Activated CD8-positive, alpha-beta T cell treated with anti-CD3 and anti-CD28 coated beads for 36 hours (primary cell): Measurements from ENCODE around the gene RND3. TPM values are rescaled to one million over a fixed set of nuclear protein-coding genes. Genes with fewer than 3 reads are reported as not detected.

ENCODE experiments used
- ATAC-seq: fragments of 200-7000 bp; cut with Tn5 transposase; one replicate; pipeline ENCODE4 v1.10.0; 2021; ENCODE audit warnings: mild to moderate bottlenecking, moderate library complexity
- CTCF ChIA-PET: fragments of 350-600 bp; sonication (Branson Sonifier 250); formaldehyde crosslinking; loops from one replicate; lab custom pipeline; 2021; ENCODE audit warnings: antibody characterized with exemption; lab: Charles Lee
- POLR2A ChIA-PET: fragments of 350-600 bp; sonication (Branson Sonifier 250); formaldehyde crosslinking; loops from one replicate; lab custom pipeline; 2021; ENCODE audit warnings: antibody characterized with exemption; lab: Charles Lee
- DNase-seq: peaks from one replicate; pipeline ENCODE4 v3.0.0-alpha.2; 2020
- H3K27ac Mint-ChIP-seq: one replicate; pipeline ENCODE4 v1.8.0; 2021; ENCODE audit warnings: mild to moderate bottlenecking, mixed read lengths
- H3K27me3 Mint-ChIP-seq: one replicate; pipeline ENCODE4 v1.8.0; 2021; ENCODE audit warnings: mixed read lengths
- H3K36me3 Mint-ChIP-seq: one replicate; pipeline ENCODE4 v1.8.0; 2021; ENCODE audit warnings: low read depth, mixed read lengths
- H3K4me1 Mint-ChIP-seq: one replicate; pipeline ENCODE4 v1.8.0; 2021; ENCODE audit warnings: low read depth, mixed read lengths
- H3K4me3 Mint-ChIP-seq: one replicate; pipeline ENCODE4 v1.8.0; 2021; ENCODE audit warnings: mild to moderate bottlenecking, moderate library complexity, mixed read lengths
- H3K9me3 Mint-ChIP-seq: one replicate; pipeline ENCODE4 v1.8.0; 2021; ENCODE audit warnings: mixed read lengths
- CTCF ChIP-seq: fragments of 200-600 bp; IDR thresholded peaks from one replicate; pipeline ENCODE4 v1.8.0; 2022; ENCODE audit warnings: antibody characterized with exemption, mild to moderate bottlenecking
- intact Hi-C: fragments of 100-400 bp; cut with micrococcal nuclease; formaldehyde crosslinking; loops from one replicate; pipeline ENCODE4 v1.10.0; 2022
- total RNA-seq, 2 experiments: library from RNA; stranded (reverse); gene quantifications; one replicate each; pipeline ENCODE4 v1.2.3, GENCODE V29; 2021

The RND3 gene
- total RNA-seq, 2 experiments from 2014 or later, result not detected

DNA sequence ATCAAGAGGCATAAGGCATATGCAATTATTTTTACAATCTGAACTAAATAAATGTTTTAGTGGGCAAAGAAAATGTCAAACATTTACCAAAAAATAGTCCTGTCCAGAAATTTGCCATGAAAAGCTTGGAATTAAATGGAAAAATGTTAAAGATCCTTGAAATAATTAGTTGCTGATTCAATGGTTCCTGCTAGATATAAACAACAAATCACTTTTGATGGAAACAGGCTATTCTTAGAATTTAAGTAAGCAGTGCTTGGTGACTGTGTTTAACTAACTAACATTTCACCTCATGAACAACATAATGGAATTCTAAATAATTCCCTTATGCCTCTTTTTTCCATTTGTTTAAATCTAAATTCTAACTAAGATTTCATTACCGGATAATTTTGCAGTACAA is 3.9 kb downstream of the RND3 start:
- Mint-ChIP-seq H3K27me3 (peaks cover 36% of the 10 kb centered on the region), H3K4me3 (no peak overlapping the region), H3K9me3 (no peaks in the 10 kb centered on the region), H3K27ac (no peak overlapping the region), H3K36me3 (no peaks in the 10 kb centered on the region), H3K4me1 (peaks cover 10% of the 10 kb centered on the region)
- CTCF ChIA-PET, result no interaction called here
- intact Hi-C loops, result no loop called here
- POLR2A ChIA-PET, result no interaction called here
- DNase-seq (no peak), ATAC-seq (no peak)
- no peak for TF ChIP-seq CTCF

DNA sequence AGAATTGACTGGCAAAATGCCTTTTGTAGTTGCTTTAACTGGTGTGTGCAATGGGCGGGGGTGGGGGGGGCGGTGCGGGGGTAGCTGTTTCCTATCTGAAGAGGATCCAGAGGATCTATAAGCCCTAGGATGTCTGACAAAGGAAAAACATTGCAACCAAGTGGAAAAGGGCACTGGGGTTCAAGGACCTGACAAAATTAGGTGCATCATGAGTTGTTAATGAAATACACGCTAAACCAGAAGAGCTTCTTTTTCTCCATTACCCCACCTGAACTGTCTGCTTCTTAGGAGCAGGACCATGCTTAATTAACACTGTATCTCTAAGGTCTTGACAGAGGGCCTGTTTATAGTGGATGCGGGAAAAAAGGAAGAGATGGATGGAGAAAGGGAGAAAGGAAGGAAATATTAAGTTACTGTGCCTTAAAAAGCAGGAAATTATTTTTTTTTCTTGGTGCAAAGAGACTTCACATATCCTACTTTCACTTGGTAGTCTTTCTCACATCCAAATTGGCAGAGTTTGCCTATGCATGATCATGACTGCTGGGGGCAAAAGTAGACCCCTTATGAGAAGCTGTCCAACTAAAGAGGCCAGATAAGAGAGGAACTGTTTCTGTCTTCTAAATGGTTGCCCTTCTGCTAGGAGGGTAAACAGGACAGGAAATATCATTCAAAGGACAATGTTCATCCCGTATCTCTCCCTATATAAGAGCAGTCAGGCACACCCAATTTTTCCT is 4.6 kb downstream of the RND3 start:
- Mint-ChIP-seq H3K9me3 (no peaks in the 10 kb centered on the region), H3K27ac (no peak overlapping the region), H3K36me3 (no peaks in the 10 kb centered on the region), H3K4me3 (no peak overlapping the region), H3K4me1 (peaks cover 10% of the 10 kb centered on the region), H3K27me3 (peaks cover 33% of the 10 kb centered on the region)
- POLR2A ChIA-PET, result no interaction called here
- intact Hi-C loops, result no loop called here
- TF ChIP-seq CTCF, result no peak
- CTCF ChIA-PET, result no interaction called here
- ATAC-seq, result no peak
- DNase-seq, result no peak

DNA sequence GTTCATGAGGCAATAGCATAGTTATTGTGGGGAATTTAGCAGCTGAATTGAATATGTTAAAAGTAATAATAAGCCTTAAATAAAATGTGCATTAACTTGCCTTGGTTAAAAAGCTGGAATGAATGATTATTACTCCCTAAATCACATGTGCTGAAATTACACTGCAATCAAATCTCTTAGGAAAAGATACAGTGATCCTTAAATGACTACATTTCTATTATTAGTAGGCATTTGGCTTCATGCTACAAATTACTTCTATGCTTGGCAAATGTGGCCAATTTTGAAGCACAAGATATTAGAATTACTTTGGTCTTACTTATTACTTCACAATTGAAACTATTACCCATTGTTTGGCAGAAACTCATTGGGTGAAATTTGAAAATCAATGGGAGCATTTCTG is 5.4 kb downstream of the RND3 start:
- TF ChIP-seq CTCF, result no peak
- Mint-ChIP-seq H3K4me1 (peaks cover 8% of the 10 kb centered on the region), H3K36me3 (no peaks in the 10 kb centered on the region), H3K9me3 (no peaks in the 10 kb centered on the region), H3K27me3 (peaks cover 32% of the 10 kb centered on the region), H3K27ac (no peak overlapping the region), H3K4me3 (no peak overlapping the region)
- DNase-seq (no peak), ATAC-seq (no peak)
- ChIA-PET POLR2A (no interaction called here), CTCF (no interaction called here)
- intact Hi-C loops, result no loop called here

DNA sequence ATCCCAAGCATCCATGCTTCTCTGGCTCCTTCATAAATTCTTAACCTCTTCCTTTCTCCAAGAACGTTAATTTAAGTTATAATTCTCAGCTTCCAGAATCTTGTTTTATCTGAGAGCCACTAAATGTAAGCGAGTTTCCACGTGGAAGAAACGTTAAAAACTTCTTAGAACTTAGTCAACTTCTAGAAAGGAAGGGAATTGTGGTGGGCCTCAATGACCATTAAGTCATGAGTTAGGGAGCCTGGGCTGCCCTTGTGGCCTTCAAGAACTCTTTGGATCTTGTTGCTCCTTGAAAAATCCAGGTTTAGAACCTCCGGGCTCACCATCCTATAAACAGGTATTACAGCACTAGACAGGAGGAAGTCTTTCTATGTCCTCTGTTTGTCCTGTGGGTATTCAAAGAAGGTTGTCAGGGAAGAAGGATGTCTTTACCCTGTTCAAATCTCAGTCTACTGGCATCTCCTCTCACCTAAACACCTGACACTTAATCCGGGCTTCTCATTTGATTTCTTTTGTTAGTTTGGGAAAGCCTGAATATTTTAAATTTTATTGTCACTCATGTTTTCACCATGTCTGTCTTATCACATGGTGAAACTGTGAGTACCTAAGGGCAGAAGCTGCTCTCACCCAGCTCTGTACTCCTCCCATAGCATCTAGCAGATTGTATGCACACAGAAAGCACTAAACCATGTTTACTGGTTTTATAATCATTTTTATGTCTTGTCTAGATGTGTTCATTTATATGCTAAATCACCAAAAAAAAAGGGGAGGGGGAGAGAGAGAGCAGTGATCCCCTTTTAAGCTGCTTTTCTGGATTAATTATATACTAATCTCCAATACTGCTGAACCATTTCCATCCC is 6.3 kb downstream of the RND3 start:
- ChIA-PET CTCF (no interaction called here), POLR2A (no interaction called here)
- Mint-ChIP-seq H3K4me3 (no peak overlapping the region), H3K4me1 (peaks cover under 1% of the 10 kb centered on the region), H3K9me3 (no peaks in the 10 kb centered on the region), H3K27ac (no peak overlapping the region), H3K27me3 (peaks cover 24% of the 10 kb centered on the region), H3K36me3 (no peaks in the 10 kb centered on the region)
- intact Hi-C loops, result no loop called here
- TF ChIP-seq CTCF, result no peak
- DNase-seq (no peak), ATAC-seq (no peak)

- ChIA-PET CTCF (no interaction called here), POLR2A (no interaction called here)
- Mint-ChIP-seq H3K27ac (no peak overlapping the region), H3K4me1 (no peaks in the 10 kb centered on the region), H3K36me3 (no peaks in the 10 kb centered on the region), H3K27me3 (peaks cover 16% of the 10 kb centered on the region), H3K4me3 (no peak overlapping the region), H3K9me3 (no peaks in the 10 kb centered on the region)
- TF ChIP-seq CTCF, result no peak
- no peak for ATAC-seq
- DNase-seq, result no peak
- intact Hi-C loops, result no loop called here
Observed at GRCh38 chr2:150480241-150480640, 7.2 kb downstream of the RND3 start.
